Psoas muscle (tissue), 8 donors: ENCODE measurements around the gene SLC24A4. TPM values are rescaled to one million over a fixed set of nuclear protein-coding genes. Genes with fewer than 3 reads are reported as not detected.

ENCODE experiments used
- ATAC-seq, 4 donors: fragments of 200-7000 bp; cut with Tn5 transposase; one replicate each; pipeline ENCODE4 v1.9.1; 2020; ENCODE audit warnings: moderate library complexity in 3 of 4, mild to moderate bottlenecking in 2 of 4
- DNase-seq, 2 donors: peaks; one replicate each; pipeline ENCODE4 v3.0.0-alpha.2; 2020
- H3K27ac ChIP-seq: fragments of 200-600 bp; one replicate; pipeline ENCODE4 v1.8.0; 2022
- H3K27me3 ChIP-seq, 3 donors: fragments of 200-600 bp in 1 of 3; one replicate each; pipeline versions ENCODE4 v1.6.1 to v1.8.0; 2013 to 2022; ENCODE audit warnings: low read length in 2 of 3, mild to moderate bottlenecking in 2 of 3, moderate library complexity in 1 of 3; ENCODE audit not compliant: insufficient read depth in 3 of 3
- H3K36me3 ChIP-seq, 2 donors: fragments of 200-600 bp in 1 of 2; one replicate each; pipeline versions ENCODE4 v1.6.1 to v1.8.0; 2013 to 2022; ENCODE audit warnings: low read depth in 1 of 2, mild to moderate bottlenecking in 1 of 2, moderate library complexity in 1 of 2; ENCODE audit not compliant: insufficient read depth in 1 of 2
- H3K4me1 ChIP-seq: fragments of 200-600 bp; one replicate; pipeline ENCODE4 v1.8.0; 2022
- H3K4me3 ChIP-seq: fragments of 200-600 bp; one replicate; pipeline ENCODE4 v1.8.0; 2022; ENCODE audit warnings: mild to moderate bottlenecking
- H3K9me3 ChIP-seq: fragments of 200-600 bp; one replicate; pipeline ENCODE4 v1.8.0; 2022
- CTCF ChIP-seq: fragments of 200-600 bp; IDR thresholded peaks from one replicate; pipeline ENCODE4 v1.8.0; 2022; ENCODE audit warnings: antibody characterized with exemption
- WGBS, 3 donors: extraction: QIAGEN DNeasy Blood & Tissue Kit; methylation state at CpG; one replicate each; pipeline versions ENCODE4 v1.1.6 to v1.1.7; 2013; 5-methylcytosine and 5-hydroxymethylcytosine counted together
- intact Hi-C, 2 donors: fragments of 100-400 bp; cut with DNase I; formaldehyde crosslinking; loops; one replicate each; pipeline versions ENCODE4 v1.11.0 to v1.14.2; 2022
- polyA plus RNA-seq, 3 donors: library from polyadenylated mRNA; stranded (reverse); fragments of 200-250 nt; gene quantifications; one replicate each; pipeline ENCODE4 v1.2.3, GENCODE V29; 2013
- total RNA-seq, 4 donors: library from RNA; stranded (reverse); fragmentation: NEBNext Ultra II Directional in 2 of 4; extraction: Animal tissue kit (Norgen Biotek cat#: 25700) in 2 of 4; gene quantifications; one replicate each; pipeline versions ENCODE4 v1.2.1 to v1.2.4, GENCODE V29; 2021 to 2023
- donor health status: healthy with polysubstance abuse.
- donor health status: DM: no; HTN: no; CAD: no; lungs with moderate emphysema.
- donor health status: Bipolar disorder and iron deficiency.
- donor health status: healthy.
- donor health status: DM: yes; HTN: yes; CAD: no.
- donor health status: DM: no; HTN: no; CAD: no.
- donor health status: DM: no; HTN: no; CAD: no.
- donor health status: DM: yes; HTN: yes; CAD: no.

Gene SLC24A4
- total and polyA plus RNA-seq, 7 donors: 0.21 to 2.3 (median 0.34) TPM

GRCh38 chr14:92459030-92459949, 136.3 kb downstream of the SLC24A4 start:
- Histone ChIP-seq H3K36me3 (no peaks in the 10 kb centered on the region), H3K4me3 (peak overlapping the region; percentile 18), H3K9me3 (no peaks in the 10 kb centered on the region), H3K27me3 (no peaks in the 10 kb centered on the region), H3K27ac (peak overlapping the region; percentile 4), H3K4me1 (no peaks in the 10 kb centered on the region)
- TF ChIP-seq CTCF: no peak
- 61 to 68% (median 66%) methylated on average over 18 of the region's 18 CpGs for WGBS, 3 donors
- DNase-seq (no peak), ATAC-seq (peak in 3 of 4 donors; percentile 40 to 53 (median 41))
- intact Hi-C loops: loop anchor here in 1 of 2 donors (5.0 kb wide), 1 partner anchor 337 kb away; the partner anchor contains the start of genes CPSF2 and NDUFB1

GRCh38 chr14:92459950-92460421, 137.0 kb downstream of the SLC24A4 start:
- Histone ChIP-seq H3K4me3 (no peak overlapping the region), H3K9me3 (no peaks in the 10 kb centered on the region), H3K27ac (peak overlapping the region; percentile 55), H3K36me3 (no peaks in the 10 kb centered on the region), H3K4me1 (no peaks in the 10 kb centered on the region), H3K27me3 (no peaks in the 10 kb centered on the region)
- ATAC-seq (peak in 1 of 4 donors; percentile 16), DNase-seq (no peak)
- no peak for TF ChIP-seq CTCF
- 66 to 78% (median 77%) methylated on average over 12 of the region's 12 CpGs for WGBS, 3 donors
- intact Hi-C loops: loop anchor here in 1 of 2 donors (5.0 kb wide), 1 partner anchor 338 kb away; the partner anchor contains the start of genes CPSF2 and NDUFB1

DNA sequence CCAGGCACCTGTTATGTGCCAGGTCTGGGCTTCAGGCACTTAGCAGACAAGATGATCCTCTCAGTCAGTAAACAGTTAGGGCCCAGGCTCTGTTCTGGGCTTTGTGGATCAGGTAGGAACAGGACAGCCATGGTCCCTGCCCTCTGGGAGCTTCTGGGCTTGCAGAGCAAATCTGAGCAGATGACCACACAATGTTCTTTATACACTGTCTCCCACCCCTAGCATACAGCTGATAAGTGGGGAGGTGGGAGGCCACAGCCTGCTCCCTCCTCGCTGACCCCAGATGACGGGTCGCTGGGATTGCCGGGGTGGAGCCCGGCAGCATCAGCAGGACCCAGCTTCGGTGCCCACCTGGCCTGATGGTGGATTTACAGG, 137.6 kb downstream of the SLC24A4 start:
- Histone ChIP-seq H3K4me1 (no peaks in the 10 kb centered on the region), H3K27me3 (no peaks in the 10 kb centered on the region), H3K9me3 (no peaks in the 10 kb centered on the region), H3K27ac (peak overlapping the region; percentile 55), H3K36me3 (no peaks in the 10 kb centered on the region), H3K4me3 (no peak overlapping the region)
- intact Hi-C loops: no loop called here
- ATAC-seq: no peak
- WGBS, 3 donors: 70 to 81% (median 76%) methylated on average over 6 of the region's 6 CpGs
- TF ChIP-seq CTCF: no peak
- DNase-seq: no peak

GRCh38 chr14:92460916-92461579, 138.1 kb downstream of the SLC24A4 start:
- no peaks in the 10 kb centered on the region for H3K4me1 ChIP-seq
- TF ChIP-seq CTCF: no peak
- 51 to 56% (median 54%) methylated on average over 19 of the region's 19 CpGs for WGBS, 3 donors

More at GRCh38 chr14:92460916-92461579, 138.1 kb downstream of the SLC24A4 start:
- ATAC-seq (peak in 2 of 4 donors; percentile 42 to 47), DNase-seq (no peak)
- Histone ChIP-seq H3K27me3 (no peaks in the 10 kb centered on the region), H3K36me3 (no peaks in the 10 kb centered on the region), H3K27ac (peak overlapping the region; percentile 55), H3K4me3 (no peak overlapping the region), H3K9me3 (no peaks in the 10 kb centered on the region)
- intact Hi-C loops: no loop called here
